ENCODE results near the gene TEPSIN. TPM values are rescaled to one million over a fixed set of nuclear protein-coding genes. Genes with fewer than 3 reads are reported as not detected.

The TEPSIN gene
- total and polyA plus RNA-seq, 2 of the 8 experiments (the other 6 are each of a cell fraction or from before 2014, with no cell fraction given), result 22.9 to 28.0 TPM

GRCh38 chr17:81237591-81238489, 1.0 kb downstream of the TEPSIN start:
- H3K23ac ChIP-seq (ENCODE audit: insufficient read length), result no peak overlapping the region
- no peak overlapping the region for H2AK5ac ChIP-seq (ENCODE audit: low read depth, low read length)
- no peak overlapping the region for H2BK20ac ChIP-seq (ENCODE audit: low read length)
- peaks cover 0 to 23% of the 10 kb centered on the region in 2 experiments; a peak in 2 of 4 replicates for H3K79me2 ChIP-seq (ENCODE audit: control insufficient read depth in 1 of 2, insufficient read depth in 2 of 2, low read length in 2 of 2)
- H4K5ac ChIP-seq (ENCODE audit: insufficient read length, low read depth, low read length), result no peak overlapping the region
- H3K79me1 ChIP-seq (ENCODE audit: low read depth, low read length), result peaks cover 9% of the 10 kb centered on the region
- peak overlapping the region; percentile 77 for H4K8ac ChIP-seq (ENCODE audit: extremely low read depth, insufficient read depth, low read length)
- no peaks in the 10 kb centered on the region for H3K27me3 ChIP-seq (replicated peaks in 1 of 4; ENCODE audit: control insufficient read depth in 3 of 4, extremely low read depth in 1 of 4, insufficient read depth in 3 of 4, low read length in 3 of 4)
- CTCF ChIA-PET (ENCODE audit: partially characterized antibody), result interaction anchor here (0.5 to 2.8 kb wide), 9 partner anchors 11 to 252 kb away, joined by 3 to 11 read pairs (median 3); no protein-coding TSS in a partner anchor
- H3K36me3 ChIP-seq (ENCODE audit: control insufficient read depth in 2 of 4, insufficient read depth in 4 of 4, low read length in 3 of 4), result peaks cover 0 to under 1% (median 0%) of the 10 kb centered on the region in 4 experiments; a peak in 1 of 8 replicates
- H3K4me1 ChIP-seq (replicated peaks in 1 of 4; ENCODE audit: control insufficient read depth in 3 of 4, insufficient read depth in 4 of 4, low read length in 3 of 4), result peaks cover 0 to 12% (median 8%) of the 10 kb centered on the region in 4 experiments; a peak in 5 of 7 replicates
- peak overlapping the region; percentile 71 to 95 (median 82) for H3K4me3 ChIP-seq (ENCODE audit: extremely low read depth in 1 of 4, insufficient read depth in 2 of 4, low read depth in 3 of 4, low read length in 4 of 4)
- no peak overlapping the region for H3K4ac ChIP-seq (replicated peaks; ENCODE audit: insufficient read length, low read depth, low read length)
- H4K91ac ChIP-seq (replicated peaks; ENCODE audit: insufficient read length, low read length), result no peak overlapping the region
- 0 out of 2 replicates have a peak overlapping the region, but pooled peaks have one; percentile 37 for H3K27ac ChIP-seq (ENCODE audit: low read depth, low read length)
- H2BK120ac ChIP-seq (replicated peaks; ENCODE audit: low read depth, low read length), result no peak overlapping the region
- POLR2A ChIA-PET (ENCODE audit: partially characterized antibody), result interaction anchor here (0.8 to 3.3 kb wide), 16 partner anchors 8 to 251 kb away, joined by 3 to 18 read pairs (median 4); no protein-coding TSS in a partner anchor
- no peak overlapping the region for H3K56ac ChIP-seq (replicated peaks; ENCODE audit: insufficient read length, low read depth, low read length)
- no peak overlapping the region for H2BK5ac ChIP-seq (ENCODE audit: low read depth, low read length)
- H3K18ac ChIP-seq (ENCODE audit: extremely low read depth, low read length), result no peak overlapping the region
- WGBS, 2 experiments (ENCODE audit: extremely low coverage in 1 of 2, insufficient coverage in 1 of 2, insufficient read length in 1 of 2, insufficient replicate concordance in 2 of 2, low coverage in 1 of 2, low lambda C conversion rate in 2 of 2, missing lambda C conversion rate in 1 of 2), result 70% methylated on average over 36 of the region's 36 CpGs; no CpG with 5 or more reads in 1 of the 2 experiments
- H3K14ac ChIP-seq (ENCODE audit: insufficient read length), result no peak overlapping the region
- no peaks in the 10 kb centered on the region for H3K9me3 ChIP-seq (ENCODE audit: insufficient read depth in 2 of 2, low read depth in 1 of 2, low read length in 1 of 2)
- FAIRE-seq (no peak), DNase-seq (ENCODE audit: low read depth in 1 of 2, low spot score in 2 of 2) (no peak)
- peak overlapping the region; percentile 76 to 93 for H3K4me2 ChIP-seq (ENCODE audit: insufficient read depth in 1 of 2, low read depth in 2 of 2, low read length in 2 of 2)
- no peak overlapping the region for H2BK12ac ChIP-seq (ENCODE audit: low read depth, low read length)
- H3K9ac ChIP-seq (replicated peaks in 1 of 4; ENCODE audit: extremely low read depth in 1 of 4, low read depth in 3 of 4, low read length in 3 of 4), result peak overlapping the region in 2 of 4 experiments; percentile 45 to 55; a peak in 4 of 7 replicates
- no peak overlapping the region for H2AFZ ChIP-seq (ENCODE audit: low read length)
- peaks cover 11 to 22% of the 10 kb centered on the region in 2 experiments for H4K20me1 ChIP-seq (replicated peaks in 1 of 2; ENCODE audit: control insufficient read depth in 1 of 2, insufficient read depth in 2 of 2, low read length in 2 of 2)
- H2BK15ac ChIP-seq (ENCODE audit: low read length), result no peak overlapping the region
- peaks cover 8% of the 10 kb centered on the region; the same call in 1 of the 2 replicates for H3K23me2 ChIP-seq (ENCODE audit: low read depth, low read length)
- TF ChIP-seq SIRT6 (IDR thresholded peaks at IDR 0.05; ENCODE audit: low read length) (no peak), JUND (IDR thresholded peaks at IDR 0.05; ENCODE audit: low read length) (no peak), CEBPB (IDR thresholded peaks at IDR 0.05; ENCODE audit: low read depth, low read length) (no peak), CBX5 (IDR thresholded peaks at IDR 0.05; ENCODE audit: low read depth, low read length) (no peak), RFX5 (IDR thresholded peaks at IDR 0.05; ENCODE audit: borderline replicate concordance, low read depth, low read length) (no peak), HDAC6 (IDR thresholded peaks at IDR 0.05; ENCODE audit: low read depth, low read length) (no peak), TAF1 (IDR thresholded peaks at IDR 0.05; ENCODE audit: low read depth, low read length) (no peak), GTF2F1 (IDR thresholded peaks at IDR 0.05; ENCODE audit: borderline replicate concordance, low read depth, low read length) (no peak), SP2 (IDR thresholded peaks at IDR 0.05; ENCODE audit: low read length) (no peak)

Measured in H1 (cell line).